GM19099 (cell line): Measurements from ENCODE around the gene CAMK1.
A peak's percentile ranks its signal among the peaks of the same experiment; 100 is the strongest.

Source experiments
- POLR2A ChIP-seq: IDR thresholded peaks from 3 replicates; pipeline ENCODE4 v1.6.1; 2011; ENCODE audit warnings: low read depth; ENCODE audit not compliant: insufficient read length; ENCODE audit errors: extremely low read depth

Gene CAMK1

GRCh38 chr3:9804996-9805395 is 35.2 kb upstream of the CAMK1 start:
- TF ChIP-seq POLR2A: no peak

GRCh38 chr3:9803494-9803893 is 33.7 kb upstream of the CAMK1 start:
- TF ChIP-seq POLR2A: no peak

GRCh38 chr3:9800529-9800928 is 30.8 kb upstream of the CAMK1 start:
- no peak for TF ChIP-seq POLR2A

- no peak for TF ChIP-seq POLR2A
Measured at GRCh38 chr3:9797196-9797945, 27.6 kb upstream of the CAMK1 start.

- TF ChIP-seq POLR2A: no peak
Measured at GRCh38 chr3:9795207-9795606, 25.5 kb upstream of the CAMK1 start.

GRCh38 chr3:9794400-9794799 is 24.7 kb upstream of the CAMK1 start:
- no peak for TF ChIP-seq POLR2A

GRCh38 chr3:9793161-9793781 is 23.5 kb upstream of the CAMK1 start:
- TF ChIP-seq POLR2A: peak; percentile 21

GRCh38 chr3:9792405-9793160 is 22.8 kb upstream of the CAMK1 start, which contains the start of the genes ARPC4 and TADA3:
Gene ARPC4 (plus strand): TSS chr3:9793082. CDS start chr3:9793122, 40 bp downstream.
Gene TADA3 (minus strand): TSS chr3:9792473. CDS start chr3:9791466, 1,007 bp downstream.
- TF ChIP-seq POLR2A: peak; percentile 91

- TF ChIP-seq POLR2A: no peak
Measured at GRCh38 chr3:9791790-9792404, 22.1 kb upstream of the CAMK1 start.

- TF ChIP-seq POLR2A: no peak
Measured at GRCh38 chr3:9791127-9791526, 21.4 kb upstream of the CAMK1 start.

- no peak for TF ChIP-seq POLR2A
Measured at GRCh38 chr3:9787714-9788113, 18.0 kb upstream of the CAMK1 start.

GRCh38 chr3:9786825-9787669 is 17.3 kb upstream of the CAMK1 start:
- TF ChIP-seq POLR2A: no peak

GRCh38 chr3:9786209-9786739 is 16.5 kb upstream of the CAMK1 start:
- TF ChIP-seq POLR2A: no peak

GRCh38 chr3:9785602-9786001 is 15.9 kb upstream of the CAMK1 start:
- TF ChIP-seq POLR2A: no peak
